Kidney (tissue), 14 donors: ENCODE data around the gene GARIN6. TPM values are rescaled to one million over a fixed set of nuclear protein-coding genes. Genes with fewer than 3 reads are reported as not detected.

Source experiments
- DNase-seq, 5 donors: peaks; one replicate each; pipeline ENCODE4 v3.0.0-alpha.2; 2013 to 2020
- FAIRE-seq: peaks from 2 replicates; lab custom pipeline; 2012; peaks lifted over from hg19 to GRCh38; lab: Jason Lieb, UNC
- H3K27ac ChIP-seq, 2 donors: one replicate each; pipeline ENCODE4 v1.7.0; 2013; ENCODE audit warnings: low read depth in 2 of 2, low read length in 2 of 2, inconsistent platforms in 1 of 2
- H3K27me3 ChIP-seq: one replicate; pipeline ENCODE4 v1.7.1; 2013; ENCODE audit warnings: low read length, inconsistent platforms; ENCODE audit not compliant: control insufficient read depth, insufficient read depth
- H3K36me3 ChIP-seq, 3 donors: one replicate each; pipeline versions ENCODE4 v1.7.0 to v1.7.1; 2013; ENCODE audit warnings: low read length in 3 of 3, control low read depth in 1 of 3, inconsistent platforms in 1 of 3; ENCODE audit not compliant: insufficient read depth in 3 of 3, control insufficient read depth in 2 of 3
- H3K4me1 ChIP-seq, 3 donors: one replicate each; pipeline versions ENCODE4 v1.7.0 to v1.7.1; 2013; ENCODE audit warnings: low read length in 3 of 3, inconsistent platforms in 1 of 3, low read depth in 1 of 3; ENCODE audit not compliant: control insufficient read depth in 2 of 3, insufficient read depth in 2 of 3
- H3K4me3 ChIP-seq, 3 donors: one replicate each; pipeline versions ENCODE4 v1.7.0 to v1.8.1; 2013; ENCODE audit warnings: low read length in 3 of 3, control low read depth in 1 of 3, inconsistent platforms in 1 of 3
- H3K9ac ChIP-seq, 3 donors: one replicate each; pipeline versions ENCODE4 v1.7.0 to v1.7.1; 2013; ENCODE audit warnings: low read length in 3 of 3, control low read depth in 1 of 3, inconsistent platforms in 1 of 3
- H3K9me3 ChIP-seq, 3 donors: one replicate each; pipeline versions ENCODE4 v1.7.0 to v1.7.1; 2013; ENCODE audit warnings: low read length in 3 of 3, control low read depth in 1 of 3, inconsistent platforms in 1 of 3; ENCODE audit not compliant: control insufficient read depth in 2 of 3, insufficient read depth in 1 of 3
- intact Hi-C: fragments of 100-400 bp; cut with DNase I; formaldehyde crosslinking; loops from one replicate; pipeline ENCODE4 v1.11.1; 2022
- polyA plus RNA-seq: library from polyadenylated mRNA; stranded (reverse); fragments of 350-450 nt; fragmentation: Illumina TruSeq; extraction: RNeasy Lipid Tissue Mini Kit (QIAGEN cat#74804); gene quantifications from one replicate; pipeline ENCODE4 v1.2.3, GENCODE V29; 2014; ENCODE audit warnings: low read depth, low replicate concordance; ENCODE audit not compliant: insufficient read depth
- total RNA-seq: library from RNA; stranded (reverse); fragmentation: NEBNext Ultra II Directional; extraction: Animal tissue kit (Norgen Biotek cat#: 25700); gene quantifications from one replicate; pipeline ENCODE4 v1.2.1, GENCODE V29; 2021
- TF ChIP-seq, protein P1 (sequence below): IDR thresholded peaks from 3 replicates; pipeline ENCODE4 v1.5.1; 2012; ENCODE audit warnings: mild to moderate bottlenecking, moderate library complexity, borderline replicate concordance; ENCODE audit not compliant: insufficient read depth; ENCODE audit errors: extremely low read depth
- donor health status: control.
- donor health status: control.
- donor health status: control.
- donor health status: control.
- donor health status: control.
- donor health status: DM: yes; HTN: yes; CAD: no.
- donor health status: Normal renal cell carcinoma (clear cell type).

GARIN6 gene
- total and polyA plus RNA-seq, 2 donors from 2014 or later, result not detected

- TF ChIP-seq, protein P1, sequence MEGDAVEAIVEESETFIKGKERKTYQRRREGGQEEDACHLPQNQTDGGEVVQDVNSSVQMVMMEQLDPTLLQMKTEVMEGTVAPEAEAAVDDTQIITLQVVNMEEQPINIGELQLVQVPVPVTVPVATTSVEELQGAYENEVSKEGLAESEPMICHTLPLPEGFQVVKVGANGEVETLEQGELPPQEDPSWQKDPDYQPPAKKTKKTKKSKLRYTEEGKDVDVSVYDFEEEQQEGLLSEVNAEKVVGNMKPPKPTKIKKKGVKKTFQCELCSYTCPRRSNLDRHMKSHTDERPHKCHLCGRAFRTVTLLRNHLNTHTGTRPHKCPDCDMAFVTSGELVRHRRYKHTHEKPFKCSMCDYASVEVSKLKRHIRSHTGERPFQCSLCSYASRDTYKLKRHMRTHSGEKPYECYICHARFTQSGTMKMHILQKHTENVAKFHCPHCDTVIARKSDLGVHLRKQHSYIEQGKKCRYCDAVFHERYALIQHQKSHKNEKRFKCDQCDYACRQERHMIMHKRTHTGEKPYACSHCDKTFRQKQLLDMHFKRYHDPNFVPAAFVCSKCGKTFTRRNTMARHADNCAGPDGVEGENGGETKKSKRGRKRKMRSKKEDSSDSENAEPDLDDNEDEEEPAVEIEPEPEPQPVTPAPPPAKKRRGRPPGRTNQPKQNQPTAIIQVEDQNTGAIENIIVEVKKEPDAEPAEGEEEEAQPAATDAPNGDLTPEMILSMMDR, result no peak
- intact Hi-C loops, result no loop called here
- Histone ChIP-seq H3K4me1 (no peaks in the 10 kb centered on the region), H3K9me3 (no peaks in the 10 kb centered on the region), H3K36me3 (no peaks in the 10 kb centered on the region), H3K4me3 (no peak overlapping the region), H3K27ac (no peak overlapping the region), H3K9ac (no peak overlapping the region), H3K27me3 (no peaks in the 10 kb centered on the region)
- no peak for FAIRE-seq
- no peak for DNase-seq
Observed at GRCh38 chr12:99627459-99627858, 20.1 kb upstream of the GARIN6 start.

DNA sequence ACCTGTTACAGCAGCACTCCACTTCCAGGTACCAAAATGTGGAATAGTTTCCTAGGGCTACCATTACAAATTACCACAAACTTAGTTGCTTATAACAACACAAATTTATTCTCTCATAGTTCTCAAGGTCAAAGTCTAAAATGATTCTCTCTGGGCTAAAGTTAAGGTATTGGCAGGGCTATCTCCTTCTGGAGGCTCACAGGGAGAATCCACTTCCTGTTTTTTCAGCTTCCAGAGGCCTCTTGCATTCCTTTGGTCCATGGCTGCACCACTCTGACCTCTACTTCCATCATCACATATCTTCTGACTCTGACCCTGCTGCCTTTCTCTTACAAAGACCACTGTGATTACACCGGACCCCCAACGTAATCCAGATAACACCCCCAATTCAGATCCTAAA, 2.9 kb upstream of the GARIN6 start:
- TF ChIP-seq, protein P1, result no peak
- Histone ChIP-seq H3K9me3 (no peaks in the 10 kb centered on the region), H3K36me3 (no peaks in the 10 kb centered on the region), H3K4me3 (no peak overlapping the region), H3K4me1 (no peaks in the 10 kb centered on the region), H3K9ac (no peak overlapping the region), H3K27me3 (no peaks in the 10 kb centered on the region), H3K27ac (no peak overlapping the region)
- DNase-seq (no peak), FAIRE-seq (no peak)
- intact Hi-C loops, result no loop called here

DNA sequence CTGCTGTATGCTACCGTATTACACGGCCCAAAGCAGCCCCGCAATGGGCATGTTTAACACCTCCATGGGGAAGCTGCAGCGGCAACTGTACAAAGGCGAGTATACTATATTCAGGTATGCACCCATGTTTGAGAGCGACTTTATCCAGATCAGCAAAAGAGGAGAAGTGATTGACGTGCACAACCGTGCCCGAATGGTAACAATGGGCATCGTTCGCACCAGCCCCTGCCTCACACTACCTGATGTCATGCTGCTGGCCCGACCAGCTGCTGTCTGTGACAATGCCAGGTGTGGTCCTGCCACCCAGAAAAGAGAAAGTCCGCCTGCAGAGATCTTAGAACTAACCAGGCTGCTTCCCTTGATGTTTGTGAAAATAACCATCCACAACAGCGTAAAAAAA, 630 bp downstream of the GARIN6 start:
- TF ChIP-seq, protein P1, result no peak
- no peak overlapping the region for H3K9ac ChIP-seq
- H3K9me3 ChIP-seq, result no peaks in the 10 kb centered on the region
- DNase-seq, result no peak
- H3K4me3 ChIP-seq, result no peak overlapping the region
- no peak for FAIRE-seq
- no peaks in the 10 kb centered on the region for H3K27me3 ChIP-seq
- H3K4me1 ChIP-seq, result no peaks in the 10 kb centered on the region
- H3K36me3 ChIP-seq, result no peaks in the 10 kb centered on the region
- intact Hi-C loops, result no loop called here
- no peak overlapping the region for H3K27ac ChIP-seq

- H3K9ac ChIP-seq, result no peak overlapping the region
- DNase-seq (no peak), FAIRE-seq (no peak)
- H3K27ac ChIP-seq, result no peak overlapping the region
- no peaks in the 10 kb centered on the region for H3K4me1 ChIP-seq
- no peaks in the 10 kb centered on the region for H3K36me3 ChIP-seq
- TF ChIP-seq, protein P1, result no peak
- intact Hi-C loops, result no loop called here
- no peak overlapping the region for H3K4me3 ChIP-seq
- H3K27me3 ChIP-seq, result no peaks in the 10 kb centered on the region
- no peaks in the 10 kb centered on the region for H3K9me3 ChIP-seq
Observed at GRCh38 chr12:99649551-99649950, 2.0 kb downstream of the GARIN6 start.
